Upper lobe of left lung (tissue), 6 donors: ENCODE results near the gene CENPO. TPM values are rescaled to one million over a fixed set of nuclear protein-coding genes. Genes with fewer than 3 reads are reported as not detected.
A peak's percentile ranks its signal among the peaks of the same experiment; 100 is the strongest.

Source experiments
- ATAC-seq, 2 donors: fragments of 200-7000 bp; cut with Tn5 transposase; one replicate each; pipeline ENCODE4 v1.9.1; 2022; ENCODE audit warnings: mild to moderate bottlenecking in 2 of 2, moderate library complexity in 2 of 2; ENCODE audit not compliant: low FRiP score in 2 of 2
- DNase-seq, 2 donors: peaks; one replicate each; pipeline ENCODE4 v3.0.0-alpha.2; 2019 to 2020
- H3K27ac ChIP-seq, 4 donors: fragments of 200-600 bp; sonication (generic); one replicate each; pipeline ENCODE4 v1.5.1; 2016 to 2019
- H3K27me3 ChIP-seq, 4 donors: fragments of 200-600 bp; sonication (generic); one replicate each; pipeline ENCODE4 v1.5.1; 2017 to 2019
- H3K36me3 ChIP-seq, 4 donors: fragments of 200-600 bp; sonication (generic); one replicate each; pipeline ENCODE4 v1.5.1; 2016 to 2019
- H3K4me1 ChIP-seq, 4 donors: fragments of 200-600 bp; sonication (generic); one replicate each; pipeline ENCODE4 v1.5.1; 2018 to 2019
- H3K4me3 ChIP-seq, 4 donors: fragments of 200-600 bp; sonication (generic); one replicate each; pipeline ENCODE4 v1.5.1; 2017 to 2019; ENCODE audit warnings: mild to moderate bottlenecking in 2 of 4, moderate library complexity in 1 of 4
- H3K9me3 ChIP-seq, 4 donors: fragments of 200-600 bp; sonication (generic); one replicate each; pipeline ENCODE4 v1.5.1; 2018 to 2019
- CTCF ChIP-seq, 6 experiments: fragments of 450-650 bp in 4 of 6; fragments of 200-600 bp in 2 of 6; sonication (generic) in 2 of 6; IDR thresholded peaks; one replicate each; pipeline ENCODE4 v1.5.1; 2016 to 2019; ENCODE audit warnings: antibody characterized with exemption in 6 of 6
- EP300 ChIP-seq, 4 donors: sonication (generic); formaldehyde crosslinking; IDR thresholded peaks; one replicate each; pipeline ENCODE4 v1.5.1; 2017; ENCODE audit warnings: antibody characterized with exemption in 4 of 4, control low read depth in 2 of 4
- POLR2A ChIP-seq, 4 donors: fragments of 450-650 bp; IDR thresholded peaks; one replicate each; pipeline ENCODE4 v1.5.1; 2016 to 2017; ENCODE audit warnings: antibody characterized with exemption in 4 of 4, mild to moderate bottlenecking in 2 of 4
- POLR2AphosphoS5 ChIP-seq, 2 donors: sonication (generic); formaldehyde crosslinking; IDR thresholded peaks; one replicate each; pipeline ENCODE4 v1.5.1; 2017; ENCODE audit warnings: antibody characterized with exemption in 2 of 2
- WGBS, 2 donors: methylation state at CpG; one replicate each; pipeline ENCODE4 v1.1.5; 2017 to 2018; 5-methylcytosine and 5-hydroxymethylcytosine counted together
- total RNA-seq, 6 donors: library from RNA; depleted of rRNA in 4 of 6; stranded (reverse); fragments of >200 nt in 4 of 6; gene quantifications; one replicate each; pipeline versions ENCODE4 v1.1.0 to v1.2.1, GENCODE V29; 2016 to 2021
- donor health status: DM: no; HTN: no; CAD: no; lungs with moderate emphysema.
- donor health status: DM: no; HTN: yes; CAD: no; lungs with severe emphysema.

The CENPO gene
- total RNA-seq, result 1 to 10 TPM; 4.9 to 8.7 (median 7.2) TPM

- peak; percentile 78 to 80 for TF ChIP-seq POLR2AphosphoS5 (IDR thresholded peaks at IDR 0.05)
- peak; percentile 47 to 88 (median 76) for TF ChIP-seq CTCF (IDR thresholded peaks at IDR 0.05)
- peak in 2 of 4 donors; percentile 67 to 85 for TF ChIP-seq POLR2A (IDR thresholded peaks at IDR 0.05)
- TF ChIP-seq EP300 (IDR thresholded peaks at IDR 0.05), result no peak
- no peaks in the 10 kb centered on the region for H3K27me3 ChIP-seq
- peaks cover 11 to 29% (median 20%) of the 10 kb centered on the region in 4 donors for H3K4me1 ChIP-seq
- peak within 1 kb of the TSS; percentile 97 to 100 (median 99) for H3K27ac ChIP-seq
- no peaks in the 10 kb centered on the region for H3K9me3 ChIP-seq
- 0 to 3% methylated on average over 19 to 67 of the region's 74 CpGs for WGBS, 2 donors
- ATAC-seq, result peak; percentile 98 to 99
- H3K36me3 ChIP-seq, result no peaks in the 10 kb centered on the region
- peak; percentile 97 to 98 for DNase-seq
- H3K4me3 ChIP-seq, result peak within 1 kb of the TSS; percentile 43 to 85 (median 77)
Observed at GRCh38 chr2:24792874-24793760, at the start of gene CENPO, which contains the start of gene PTRHD1. Gene CENPO (plus strand): TSS chr2:24793425. CDS start chr2:24793920, 495 bp downstream. Gene PTRHD1 (minus strand): TSS chr2:24793391. CDS start chr2:24793377, 14 bp downstream.

GRCh38 chr2:24743924-24744323 is 49.3 kb upstream of the CENPO start:
- ATAC-seq (no peak), DNase-seq (no peak)
- 54 to 57% methylated on average over 3 of the region's 3 CpGs for WGBS, 2 donors
- Histone ChIP-seq H3K27ac (no peak overlapping the region), H3K4me1 (peaks cover 0 to 3% (median 0%) of the 10 kb centered on the region in 4 donors), H3K27me3 (no peaks in the 10 kb centered on the region), H3K36me3 (peaks cover 0 to 30% (median 8%) of the 10 kb centered on the region in 4 donors), H3K4me3 (no peak overlapping the region), H3K9me3 (no peaks in the 10 kb centered on the region)
- no peak for TF ChIP-seq POLR2A (IDR thresholded peaks at IDR 0.05)
- no peak for TF ChIP-seq POLR2AphosphoS5 (IDR thresholded peaks at IDR 0.05)
- TF ChIP-seq CTCF (IDR thresholded peaks at IDR 0.05), result no peak
- no peak for TF ChIP-seq EP300 (IDR thresholded peaks at IDR 0.05)

GRCh38 chr2:24744356-24744755 is 48.9 kb upstream of the CENPO start:
- 60 to 66% methylated on average over 1 of the region's 1 CpG for WGBS, 2 donors
- peaks cover 0 to 29% (median 8%) of the 10 kb centered on the region in 4 donors for H3K36me3 ChIP-seq
- no peak for ATAC-seq

GRCh38 chr2:24745825-24746224 is 47.4 kb upstream of the CENPO start:
- TF ChIP-seq POLR2A (IDR thresholded peaks at IDR 0.05) (no peak), POLR2AphosphoS5 (IDR thresholded peaks at IDR 0.05) (no peak), EP300 (IDR thresholded peaks at IDR 0.05) (no peak), CTCF (IDR thresholded peaks at IDR 0.05) (no peak)
- DNase-seq, result no peak
- H3K27ac ChIP-seq, result no peak overlapping the region
- H3K27me3 ChIP-seq, result no peaks in the 10 kb centered on the region
- WGBS, 2 donors, result 77 to 88% methylated on average over 2 of the region's 2 CpGs
- no peak for ATAC-seq
- H3K9me3 ChIP-seq, result no peaks in the 10 kb centered on the region
- peaks cover 0 to 21% (median 8%) of the 10 kb centered on the region in 4 donors for H3K36me3 ChIP-seq
- peaks cover 0 to 3% (median 0%) of the 10 kb centered on the region in 4 donors for H3K4me1 ChIP-seq
- no peak overlapping the region for H3K4me3 ChIP-seq

More at GRCh38 chr2:24744356-24744755, 48.9 kb upstream of the CENPO start:
- TF ChIP-seq POLR2A (IDR thresholded peaks at IDR 0.05) (no peak), POLR2AphosphoS5 (IDR thresholded peaks at IDR 0.05) (no peak), EP300 (IDR thresholded peaks at IDR 0.05) (no peak), CTCF (IDR thresholded peaks at IDR 0.05) (no peak)
- no peaks in the 10 kb centered on the region for H3K27me3 ChIP-seq
- no peaks in the 10 kb centered on the region for H3K9me3 ChIP-seq
- peaks cover 0 to 3% (median 0%) of the 10 kb centered on the region in 4 donors for H3K4me1 ChIP-seq
- no peak for DNase-seq
- H3K27ac ChIP-seq, result no peak overlapping the region
- H3K4me3 ChIP-seq, result no peak overlapping the region
